Body of pancreas (tissue), 4 donors: ENCODE results near the gene SYNPO2.
"Not testable (repeated sequence)": the region's sequence is repeated elsewhere in the genome, so short reads cannot be mapped to it uniquely, and the experiment has no call there.

Experiments
- CTCF ChIP-seq, 7 experiments: fragments of 450-650 bp in 4 of 7; fragments of 200-600 bp in 3 of 7; sonication (generic) in 3 of 7; IDR thresholded peaks; one replicate each; pipeline ENCODE4 v1.5.1; 2016 to 2019; ENCODE audit warnings: antibody characterized with exemption in 7 of 7
- POLR2A ChIP-seq, 3 donors: fragments of 450-650 bp; IDR thresholded peaks; one replicate each; pipeline ENCODE4 v1.6.1; 2016; ENCODE audit warnings: antibody characterized with exemption in 3 of 3, mild to moderate bottlenecking in 2 of 3

DNA sequence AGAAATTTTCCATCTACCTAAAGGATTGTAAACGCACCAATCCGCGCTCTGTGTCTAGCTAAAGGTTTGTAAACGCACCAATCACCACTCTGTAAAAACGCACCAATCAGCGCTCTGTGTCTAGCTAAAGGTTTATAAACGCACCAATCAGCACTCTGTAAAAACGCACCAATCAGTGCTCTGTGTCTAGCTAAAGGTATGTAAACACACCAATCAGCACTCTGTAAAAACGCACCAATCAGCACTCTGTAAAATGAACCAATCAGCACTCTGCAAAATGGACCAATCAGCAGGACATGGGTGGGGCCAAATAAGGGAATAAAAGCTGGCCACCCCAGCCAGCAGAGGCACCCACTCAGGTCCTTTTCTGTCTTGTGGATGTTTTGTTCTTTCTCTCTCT lies 10.1 kb upstream of the SYNPO2 start:
- TF ChIP-seq CTCF, POLR2A (IDR thresholded peaks at IDR 0.05): not testable (repeated sequence)
